Measurements from ENCODE around the gene MED13L.

DNA sequence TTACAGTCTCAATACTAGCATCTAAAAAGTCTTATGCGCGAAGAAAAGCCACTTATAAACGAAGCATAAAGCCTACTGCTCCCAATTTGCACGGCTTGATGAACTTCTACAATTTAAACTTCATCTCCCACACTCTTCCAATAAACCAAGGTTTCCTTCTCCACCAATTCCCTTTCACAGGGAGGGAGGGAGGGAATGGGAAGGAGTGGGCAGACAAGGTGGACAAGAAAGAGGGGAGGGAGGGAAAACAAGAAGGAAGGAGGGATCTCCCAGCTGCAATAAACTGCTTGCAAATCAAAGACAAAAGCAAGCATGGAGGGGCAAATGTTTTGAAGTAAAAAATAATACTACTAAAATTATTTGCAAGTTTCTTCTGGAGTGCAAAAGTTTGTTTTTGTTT is 64.5 kb downstream of the MED13L start:
- TF ChIP-seq, protein P1, sequence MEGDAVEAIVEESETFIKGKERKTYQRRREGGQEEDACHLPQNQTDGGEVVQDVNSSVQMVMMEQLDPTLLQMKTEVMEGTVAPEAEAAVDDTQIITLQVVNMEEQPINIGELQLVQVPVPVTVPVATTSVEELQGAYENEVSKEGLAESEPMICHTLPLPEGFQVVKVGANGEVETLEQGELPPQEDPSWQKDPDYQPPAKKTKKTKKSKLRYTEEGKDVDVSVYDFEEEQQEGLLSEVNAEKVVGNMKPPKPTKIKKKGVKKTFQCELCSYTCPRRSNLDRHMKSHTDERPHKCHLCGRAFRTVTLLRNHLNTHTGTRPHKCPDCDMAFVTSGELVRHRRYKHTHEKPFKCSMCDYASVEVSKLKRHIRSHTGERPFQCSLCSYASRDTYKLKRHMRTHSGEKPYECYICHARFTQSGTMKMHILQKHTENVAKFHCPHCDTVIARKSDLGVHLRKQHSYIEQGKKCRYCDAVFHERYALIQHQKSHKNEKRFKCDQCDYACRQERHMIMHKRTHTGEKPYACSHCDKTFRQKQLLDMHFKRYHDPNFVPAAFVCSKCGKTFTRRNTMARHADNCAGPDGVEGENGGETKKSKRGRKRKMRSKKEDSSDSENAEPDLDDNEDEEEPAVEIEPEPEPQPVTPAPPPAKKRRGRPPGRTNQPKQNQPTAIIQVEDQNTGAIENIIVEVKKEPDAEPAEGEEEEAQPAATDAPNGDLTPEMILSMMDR (optimal IDR thresholded peaks at IDR 0.05 in 1 of 3, IDR thresholded peaks at IDR 0.05 in 1 of 3, conservative IDR thresholded peaks at IDR 0.05 in 1 of 3; ENCODE audit: extremely low read depth in 1 of 3, insufficient read depth in 2 of 3, low read length in 3 of 3), result no peak
- no peak for TF ChIP-seq EZH2 (IDR thresholded peaks at IDR 0.05; ENCODE audit: low read length)

Measured in keratinocyte (primary cell).